ENCODE results near the gene DHRS4. TPM values are rescaled to one million over a fixed set of nuclear protein-coding genes. Genes with fewer than 3 reads are reported as not detected.
A peak's percentile ranks its signal among the peaks of the same experiment; 100 is the strongest.

The DHRS4 gene
- total and polyA plus RNA-seq, 9 of the 15 experiments (the other 6 are each of a cell fraction or from before 2014, with no cell fraction given) = 0.51 to 35.9 (median 10.1) TPM

DNA sequence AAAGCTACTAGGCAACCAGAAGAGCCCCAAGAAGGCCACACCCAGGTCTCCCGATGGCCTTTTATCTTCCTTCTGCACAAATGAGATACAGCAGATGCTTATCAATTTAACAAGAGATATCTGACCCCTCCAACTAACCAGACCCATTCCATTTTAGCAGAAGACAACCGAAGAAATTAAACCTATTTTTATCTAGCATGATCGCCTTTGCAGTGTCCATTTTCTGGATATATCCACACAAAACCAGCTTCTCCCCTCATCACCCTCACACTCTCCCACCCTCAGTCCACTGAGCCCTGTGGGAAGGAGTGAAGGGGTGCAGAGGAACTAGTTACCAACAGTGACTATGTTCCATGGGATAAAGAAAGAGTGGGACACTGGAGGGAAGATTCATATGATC, 20.9 kb upstream of the DHRS4 start (continued):
- TF ChIP-seq ARID4B (CRISPR knock-in tag; IDR thresholded peaks at IDR 0.05) (no peak), KDM1A (IDR thresholded peaks at IDR 0.05) (no peak), TAF15 (IDR thresholded peaks at IDR 0.05; ENCODE audit: low read depth, low read length) (no peak), RFX5 (IDR thresholded peaks at IDR 0.05; ENCODE audit: low read depth, low read length) (no peak), TEAD1 (CRISPR knock-in tag; IDR thresholded peaks at IDR 0.05) (no peak), ELF4 (CRISPR knock-in tag; IDR thresholded peaks at IDR 0.05) (peak; percentile 36; the same call in 1 of the 2 replicates), ZNF561 (CRISPR knock-in tag; conservative IDR thresholded peaks at IDR 0.05) (no peak), HNRNPH1 (optimal IDR thresholded peaks at IDR 0.05; ENCODE audit: low read depth, low read length) (no peak), RNF2 (IDR thresholded peaks at IDR 0.05) (no peak), ZNF764 (CRISPR knock-in tag; IDR thresholded peaks at IDR 0.05; ENCODE audit: low read depth) (no peak), ZNF174 (CRISPR knock-in tag; IDR thresholded peaks at IDR 0.05) (no peak), ZBED1 (IDR thresholded peaks at IDR 0.05) (no peak), U2AF2 (optimal IDR thresholded peaks at IDR 0.05; ENCODE audit: low read depth, low read length) (no peak), RBM39 (optimal IDR thresholded peaks at IDR 0.05; ENCODE audit: low read depth, low read length) (no peak), ZNF184 (CRISPR knock-in tag; IDR thresholded peaks at IDR 0.05) (no peak)
- TF ChIP-seq, protein P1, sequence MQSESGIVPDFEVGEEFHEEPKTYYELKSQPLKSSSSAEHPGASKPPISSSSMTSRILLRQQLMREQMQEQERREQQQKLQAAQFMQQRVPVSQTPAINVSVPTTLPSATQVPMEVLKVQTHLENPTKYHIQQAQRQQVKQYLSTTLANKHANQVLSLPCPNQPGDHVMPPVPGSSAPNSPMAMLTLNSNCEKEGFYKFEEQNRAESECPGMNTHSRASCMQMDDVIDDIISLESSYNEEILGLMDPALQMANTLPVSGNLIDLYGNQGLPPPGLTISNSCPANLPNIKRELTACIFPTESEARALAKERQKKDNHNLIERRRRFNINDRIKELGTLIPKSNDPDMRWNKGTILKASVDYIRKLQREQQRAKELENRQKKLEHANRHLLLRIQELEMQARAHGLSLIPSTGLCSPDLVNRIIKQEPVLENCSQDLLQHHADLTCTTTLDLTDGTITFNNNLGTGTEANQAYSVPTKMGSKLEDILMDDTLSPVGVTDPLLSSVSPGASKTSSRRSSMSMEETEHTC (IDR thresholded peaks at IDR 0.05) = no peak
- TF ChIP-seq, protein P2, sequence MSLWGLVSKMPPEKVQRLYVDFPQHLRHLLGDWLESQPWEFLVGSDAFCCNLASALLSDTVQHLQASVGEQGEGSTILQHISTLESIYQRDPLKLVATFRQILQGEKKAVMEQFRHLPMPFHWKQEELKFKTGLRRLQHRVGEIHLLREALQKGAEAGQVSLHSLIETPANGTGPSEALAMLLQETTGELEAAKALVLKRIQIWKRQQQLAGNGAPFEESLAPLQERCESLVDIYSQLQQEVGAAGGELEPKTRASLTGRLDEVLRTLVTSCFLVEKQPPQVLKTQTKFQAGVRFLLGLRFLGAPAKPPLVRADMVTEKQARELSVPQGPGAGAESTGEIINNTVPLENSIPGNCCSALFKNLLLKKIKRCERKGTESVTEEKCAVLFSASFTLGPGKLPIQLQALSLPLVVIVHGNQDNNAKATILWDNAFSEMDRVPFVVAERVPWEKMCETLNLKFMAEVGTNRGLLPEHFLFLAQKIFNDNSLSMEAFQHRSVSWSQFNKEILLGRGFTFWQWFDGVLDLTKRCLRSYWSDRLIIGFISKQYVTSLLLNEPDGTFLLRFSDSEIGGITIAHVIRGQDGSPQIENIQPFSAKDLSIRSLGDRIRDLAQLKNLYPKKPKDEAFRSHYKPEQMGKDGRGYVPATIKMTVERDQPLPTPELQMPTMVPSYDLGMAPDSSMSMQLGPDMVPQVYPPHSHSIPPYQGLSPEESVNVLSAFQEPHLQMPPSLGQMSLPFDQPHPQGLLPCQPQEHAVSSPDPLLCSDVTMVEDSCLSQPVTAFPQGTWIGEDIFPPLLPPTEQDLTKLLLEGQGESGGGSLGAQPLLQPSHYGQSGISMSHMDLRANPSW (CRISPR knock-in tag; IDR thresholded peaks at IDR 0.05) = no peak
- TF ChIP-seq, protein P3, sequence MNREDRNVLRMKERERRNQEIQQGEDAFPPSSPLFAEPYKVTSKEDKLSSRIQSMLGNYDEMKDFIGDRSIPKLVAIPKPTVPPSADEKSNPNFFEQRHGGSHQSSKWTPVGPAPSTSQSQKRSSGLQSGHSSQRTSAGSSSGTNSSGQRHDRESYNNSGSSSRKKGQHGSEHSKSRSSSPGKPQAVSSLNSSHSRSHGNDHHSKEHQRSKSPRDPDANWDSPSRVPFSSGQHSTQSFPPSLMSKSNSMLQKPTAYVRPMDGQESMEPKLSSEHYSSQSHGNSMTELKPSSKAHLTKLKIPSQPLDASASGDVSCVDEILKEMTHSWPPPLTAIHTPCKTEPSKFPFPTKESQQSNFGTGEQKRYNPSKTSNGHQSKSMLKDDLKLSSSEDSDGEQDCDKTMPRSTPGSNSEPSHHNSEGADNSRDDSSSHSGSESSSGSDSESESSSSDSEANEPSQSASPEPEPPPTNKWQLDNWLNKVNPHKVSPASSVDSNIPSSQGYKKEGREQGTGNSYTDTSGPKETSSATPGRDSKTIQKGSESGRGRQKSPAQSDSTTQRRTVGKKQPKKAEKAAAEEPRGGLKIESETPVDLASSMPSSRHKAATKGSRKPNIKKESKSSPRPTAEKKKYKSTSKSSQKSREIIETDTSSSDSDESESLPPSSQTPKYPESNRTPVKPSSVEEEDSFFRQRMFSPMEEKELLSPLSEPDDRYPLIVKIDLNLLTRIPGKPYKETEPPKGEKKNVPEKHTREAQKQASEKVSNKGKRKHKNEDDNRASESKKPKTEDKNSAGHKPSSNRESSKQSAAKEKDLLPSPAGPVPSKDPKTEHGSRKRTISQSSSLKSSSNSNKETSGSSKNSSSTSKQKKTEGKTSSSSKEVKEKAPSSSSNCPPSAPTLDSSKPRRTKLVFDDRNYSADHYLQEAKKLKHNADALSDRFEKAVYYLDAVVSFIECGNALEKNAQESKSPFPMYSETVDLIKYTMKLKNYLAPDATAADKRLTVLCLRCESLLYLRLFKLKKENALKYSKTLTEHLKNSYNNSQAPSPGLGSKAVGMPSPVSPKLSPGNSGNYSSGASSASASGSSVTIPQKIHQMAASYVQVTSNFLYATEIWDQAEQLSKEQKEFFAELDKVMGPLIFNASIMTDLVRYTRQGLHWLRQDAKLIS (CRISPR knock-in tag; IDR thresholded peaks at IDR 0.05) = no peak
